HAP-1 (cell line): ENCODE results near the gene TMEM37.
A peak's percentile ranks its signal among the peaks of the same experiment; 100 is the strongest.

Experiments
- DNase-seq, 2 experiments: peaks; one replicate each; pipeline ENCODE4 v3.0.0-alpha.2; 2016 to 2020; ENCODE audit warnings: low spot score in 2 of 2
- H3K27me3 ChIP-seq: fragments of 250-450 bp; sonication (Bioruptor Pico); 2 replicates; pipeline ENCODE4 v1.5.1; 2020; ENCODE audit warnings: low read depth, mild to moderate bottlenecking, moderate library complexity
- H3K36me3 ChIP-seq: fragments of 250-450 bp; sonication (Bioruptor Pico); replicated peaks from 2 replicates; pipeline ENCODE4 v1.5.1; 2020; ENCODE audit warnings: mild to moderate bottlenecking
- H3K4me1 ChIP-seq: fragments of 250-450 bp; sonication (Bioruptor Pico); 2 replicates; pipeline ENCODE4 v1.5.1; 2020; ENCODE audit warnings: mild to moderate bottlenecking
- H3K4me3 ChIP-seq: fragments of 250-450 bp; sonication (Bioruptor Pico); 2 replicates; pipeline ENCODE4 v1.5.1; 2020; ENCODE audit warnings: mild to moderate bottlenecking, moderate library complexity
- H3K9me3 ChIP-seq: fragments of 250-450 bp; sonication (Bioruptor Pico); 2 replicates; pipeline ENCODE4 v1.5.1; 2020; ENCODE audit warnings: mild to moderate bottlenecking, moderate library complexity
- in situ Hi-C: fragments of 300-500 bp; cut with MboI; formaldehyde crosslinking; loops from 3 replicates; pipeline ENCODE4 v1.14.3; 2020; ENCODE audit warnings: low sequenced_read_pairs, inconsistent platforms, mixed read lengths

The TMEM37 gene

GRCh38 chr2:119423811-119424210, 7.8 kb upstream of the TMEM37 start:
- in situ Hi-C loops: no loop called here
- no peaks in the 10 kb centered on the region for H3K27me3 ChIP-seq
- peaks cover 14% of the 10 kb centered on the region for H3K9me3 ChIP-seq
- DNase-seq: no peak
- H3K36me3 ChIP-seq: no peaks in the 10 kb centered on the region
- peaks cover 13% of the 10 kb centered on the region for H3K4me1 ChIP-seq
- H3K4me3 ChIP-seq: no peak overlapping the region

- H3K27me3 ChIP-seq: no peaks in the 10 kb centered on the region
- peaks cover 18% of the 10 kb centered on the region for H3K4me1 ChIP-seq
- in situ Hi-C loops: no loop called here
- H3K9me3 ChIP-seq: peaks cover 14% of the 10 kb centered on the region
- no peaks in the 10 kb centered on the region for H3K36me3 ChIP-seq
- H3K4me3 ChIP-seq: no peak overlapping the region
- no peak for DNase-seq
These were observed 7.2 kb upstream of the TMEM37 start for GRCh38 chr2:119424284-119425118.

GRCh38 chr2:119425119-119425405, 6.6 kb upstream of the TMEM37 start:
- Histone ChIP-seq H3K4me3 (no peak overlapping the region), H3K36me3 (no peaks in the 10 kb centered on the region), H3K27me3 (no peaks in the 10 kb centered on the region), H3K4me1 (peaks cover 18% of the 10 kb centered on the region), H3K9me3 (peaks cover 14% of the 10 kb centered on the region)
- DNase-seq: no peak
- in situ Hi-C loops: no loop called here

- Histone ChIP-seq H3K4me3 (no peak overlapping the region), H3K4me1 (peaks cover 19% of the 10 kb centered on the region), H3K9me3 (peaks cover 12% of the 10 kb centered on the region), H3K36me3 (no peaks in the 10 kb centered on the region), H3K27me3 (no peaks in the 10 kb centered on the region)
- in situ Hi-C loops: no loop called here
- no peak for DNase-seq
These were observed 5.8 kb upstream of the TMEM37 start for GRCh38 chr2:119425620-119426395.

DNA sequence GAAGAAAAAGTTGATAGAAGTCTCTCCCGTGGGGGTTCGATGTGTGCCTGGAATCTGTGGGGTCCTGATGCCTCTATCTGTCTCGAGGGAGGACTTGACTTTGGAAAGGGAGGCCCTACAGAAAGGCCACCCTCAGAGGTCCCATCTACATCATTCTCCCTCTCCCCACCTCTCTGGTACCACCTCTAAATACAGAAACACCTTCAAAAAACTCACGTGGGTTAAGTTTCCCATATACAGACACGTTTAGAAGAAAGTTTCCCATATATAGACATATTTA, 5.3 kb upstream of the TMEM37 start:
- in situ Hi-C loops: no loop called here
- Histone ChIP-seq H3K36me3 (no peaks in the 10 kb centered on the region), H3K27me3 (no peaks in the 10 kb centered on the region), H3K4me1 (peaks cover 24% of the 10 kb centered on the region), H3K9me3 (peaks cover 7% of the 10 kb centered on the region), H3K4me3 (no peak overlapping the region)
- DNase-seq: no peak

- no peak for DNase-seq
These were observed 4.8 kb upstream of the TMEM37 start for GRCh38 chr2:119426801-119427395.

GRCh38 chr2:119427756-119428155, 3.9 kb upstream of the TMEM37 start:
- H3K36me3 ChIP-seq: no peaks in the 10 kb centered on the region
- peaks cover 20% of the 10 kb centered on the region for H3K4me1 ChIP-seq
- no peak for DNase-seq
- in situ Hi-C loops: no loop called here
- H3K27me3 ChIP-seq: no peaks in the 10 kb centered on the region
- H3K4me3 ChIP-seq: no peak overlapping the region
- no peaks in the 10 kb centered on the region for H3K9me3 ChIP-seq

More at GRCh38 chr2:119426801-119427395, 4.8 kb upstream of the TMEM37 start:
- Histone ChIP-seq H3K36me3 (no peaks in the 10 kb centered on the region), H3K27me3 (no peaks in the 10 kb centered on the region), H3K4me1 (peaks cover 23% of the 10 kb centered on the region), H3K4me3 (no peak overlapping the region), H3K9me3 (peaks cover 2% of the 10 kb centered on the region)
- in situ Hi-C loops: no loop called here

DNA sequence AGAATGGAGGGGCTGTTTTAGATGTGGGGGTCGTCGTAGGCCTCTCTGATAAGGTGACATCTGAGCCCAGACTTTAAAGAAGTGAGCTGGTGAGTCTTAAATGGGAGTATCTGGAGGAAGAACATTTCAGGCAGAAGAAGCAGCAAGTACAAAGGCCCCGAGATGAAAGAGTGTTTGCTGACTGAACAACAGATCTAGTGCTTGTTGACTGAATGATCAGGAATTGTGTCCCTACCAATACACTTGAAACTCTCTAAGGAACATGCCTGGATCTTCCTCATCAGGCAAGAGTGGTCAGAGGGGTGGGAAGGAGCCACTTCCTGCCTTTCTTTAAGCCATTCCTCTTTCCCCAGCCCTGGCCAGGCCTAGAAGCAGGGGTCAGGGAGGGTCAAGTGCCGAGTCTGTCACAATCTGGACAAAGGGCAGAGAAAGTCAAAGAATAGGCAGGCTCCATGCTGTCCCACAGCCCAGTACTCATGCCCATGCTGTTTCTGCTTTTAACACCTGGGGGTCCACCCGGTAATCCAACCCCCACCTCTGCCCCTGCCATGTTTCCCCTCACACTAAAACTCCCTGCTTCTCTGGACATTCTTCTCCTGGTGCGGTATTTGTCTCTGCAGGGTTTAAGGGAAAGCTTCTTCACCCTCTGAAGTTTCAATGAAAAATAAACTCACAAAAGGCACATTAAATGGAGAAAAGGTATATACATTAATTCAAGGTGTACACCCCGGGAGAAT, 3.0 kb upstream of the TMEM37 start:
- DNase-seq: no peak
- no peaks in the 10 kb centered on the region for H3K27me3 ChIP-seq
- in situ Hi-C loops: no loop called here
- no peak overlapping the region for H3K4me3 ChIP-seq
- no peaks in the 10 kb centered on the region for H3K9me3 ChIP-seq
- no peaks in the 10 kb centered on the region for H3K36me3 ChIP-seq
- peaks cover 12% of the 10 kb centered on the region for H3K4me1 ChIP-seq

- no peaks in the 10 kb centered on the region for H3K27me3 ChIP-seq
- H3K9me3 ChIP-seq: no peaks in the 10 kb centered on the region
- no peaks in the 10 kb centered on the region for H3K36me3 ChIP-seq
- H3K4me3 ChIP-seq: no peak overlapping the region
- no peak for DNase-seq
- peaks cover 12% of the 10 kb centered on the region for H3K4me1 ChIP-seq
- in situ Hi-C loops: no loop called here
These were observed 2.3 kb upstream of the TMEM37 start for GRCh38 chr2:119429225-119429981.

DNA sequence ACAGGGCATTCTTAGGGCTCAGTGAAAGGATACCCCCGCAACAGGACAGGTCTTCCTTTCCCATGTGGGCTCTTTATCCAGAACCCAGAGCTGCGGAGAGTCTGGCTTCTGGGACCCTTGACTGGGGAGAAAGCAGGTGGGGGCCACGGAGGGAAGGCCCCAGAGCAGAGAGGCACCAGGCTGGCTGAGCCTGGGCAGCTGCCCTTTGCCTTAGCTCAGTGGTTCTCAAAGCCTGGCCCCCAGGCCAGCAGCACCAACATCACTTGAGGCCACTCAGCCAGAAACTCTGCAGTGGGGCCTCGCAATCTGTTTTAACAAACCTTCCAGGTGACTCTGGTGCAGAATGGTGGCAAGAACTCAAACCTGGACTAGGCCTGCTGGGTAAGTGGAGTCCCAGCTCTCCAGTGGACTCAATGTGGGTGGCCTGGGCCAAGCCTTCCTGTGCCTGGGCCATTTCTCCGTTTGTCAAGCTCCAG, 1.6 kb upstream of the TMEM37 start:
- Histone ChIP-seq H3K4me3 (no peak overlapping the region), H3K36me3 (no peaks in the 10 kb centered on the region), H3K4me1 (peaks cover 12% of the 10 kb centered on the region), H3K27me3 (no peaks in the 10 kb centered on the region), H3K9me3 (no peaks in the 10 kb centered on the region)
- no peak for DNase-seq
- in situ Hi-C loops: no loop called here

DNA sequence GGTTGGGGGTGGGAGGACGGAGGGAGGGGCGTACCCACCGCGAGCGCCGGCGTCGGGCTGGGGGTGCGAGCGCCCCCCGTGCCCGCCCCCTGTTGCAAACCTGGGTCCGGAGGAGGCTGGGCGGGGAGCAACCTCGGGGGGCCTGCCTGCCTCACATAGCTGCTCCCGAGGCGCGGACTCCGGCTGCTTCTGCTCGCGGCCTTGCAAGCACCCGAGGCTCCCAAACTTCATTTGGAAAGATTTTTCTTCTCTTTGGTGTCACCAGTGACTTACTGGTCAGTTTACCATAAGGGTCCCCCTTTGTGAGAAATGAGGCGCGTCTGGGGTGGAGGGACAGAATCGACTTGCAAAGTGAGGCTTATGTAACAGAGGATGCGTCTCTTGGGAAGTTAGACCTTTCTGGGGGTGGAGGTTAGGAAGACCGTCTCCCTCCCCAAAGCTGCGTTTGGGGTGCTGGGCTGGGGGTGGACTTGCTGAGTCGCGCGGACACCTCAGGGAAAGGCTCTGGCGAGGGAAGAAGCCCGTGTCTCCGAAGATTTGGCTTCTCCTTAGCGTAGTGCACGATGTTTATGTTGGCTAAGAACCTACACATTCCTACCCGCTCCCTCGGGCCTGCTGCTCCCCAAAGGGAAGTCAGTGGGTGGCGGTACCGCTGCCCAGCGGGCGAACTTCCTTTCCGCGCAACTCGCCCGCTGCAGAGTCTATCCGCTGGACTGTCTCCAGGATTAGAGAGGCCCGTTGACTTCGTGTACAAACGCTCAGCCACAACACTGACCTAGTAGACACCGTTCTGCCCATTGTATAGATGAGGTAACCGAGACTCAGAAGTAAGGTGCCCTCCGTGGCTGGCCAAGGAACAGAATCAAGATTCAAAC, 559 bp downstream of the TMEM37 start:
- peaks cover 12% of the 10 kb centered on the region for H3K4me1 ChIP-seq
- H3K27me3 ChIP-seq: no peaks in the 10 kb centered on the region
- no peak for DNase-seq
- no peaks in the 10 kb centered on the region for H3K9me3 ChIP-seq
- H3K36me3 ChIP-seq: no peaks in the 10 kb centered on the region
- in situ Hi-C loops: no loop called here
- H3K4me3 ChIP-seq: peak overlapping the region; percentile 43

GRCh38 chr2:119432851-119433522, 1.3 kb downstream of the TMEM37 start:
- Histone ChIP-seq H3K4me3 (no peak overlapping the region), H3K27me3 (no peaks in the 10 kb centered on the region), H3K9me3 (no peaks in the 10 kb centered on the region), H3K4me1 (peaks cover 12% of the 10 kb centered on the region), H3K36me3 (no peaks in the 10 kb centered on the region)
- DNase-seq: no peak
- in situ Hi-C loops: no loop called here
